NCI-H2029 (cell line): ENCODE data around the gene MYT1.
A peak's percentile ranks its signal among the peaks of the same experiment; 100 is the strongest.

Source experiments
- DNase-seq: peaks from one replicate; lab custom pipeline; 2025; lab: John Stamatoyannopoulos, UW

Gene MYT1

DNA sequence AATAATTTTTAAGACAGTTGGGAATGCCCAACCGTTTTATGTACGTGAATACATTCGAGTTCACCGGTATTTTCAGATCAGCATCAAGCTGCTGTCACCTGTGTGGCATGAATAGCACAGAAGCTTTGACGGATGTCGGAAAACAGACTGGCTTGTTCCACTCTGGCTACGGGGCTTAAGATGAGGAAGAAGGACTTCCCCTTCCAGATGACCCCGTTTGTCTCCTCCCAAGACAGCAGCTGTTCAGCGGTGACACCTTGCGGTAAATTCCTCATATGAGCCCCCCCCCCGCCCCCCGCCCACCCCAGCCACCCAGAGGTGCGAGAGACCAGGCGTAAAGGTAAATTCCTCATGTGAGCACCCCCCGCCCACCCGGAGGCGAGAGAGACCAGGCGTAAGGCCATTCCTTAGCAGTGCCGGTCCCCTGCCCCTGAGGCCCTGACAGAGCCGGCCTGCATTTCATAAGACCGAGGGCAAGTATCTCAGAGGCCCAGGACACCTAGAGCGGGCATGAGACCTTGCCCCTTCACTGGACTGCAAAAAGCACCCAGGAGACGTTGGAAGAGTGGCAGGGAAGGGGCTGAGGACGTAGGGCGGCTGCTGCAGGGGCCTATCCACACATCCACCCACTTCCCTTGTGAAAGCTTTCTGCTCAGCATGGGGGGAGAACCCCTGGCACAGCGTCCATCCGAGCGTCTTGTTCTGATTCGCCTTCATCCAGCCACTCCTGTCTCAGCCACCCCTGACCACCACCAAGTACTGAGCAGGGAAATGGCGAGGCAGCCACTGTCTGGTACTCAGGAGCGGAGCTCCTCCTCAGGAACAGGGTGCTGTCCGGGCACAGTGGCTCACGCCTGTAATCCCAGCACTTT is 84.0 kb downstream of the MYT1 start:
- no peak for DNase-seq

GRCh38 chr20:64250027-64250426 is 85.8 kb downstream of the MYT1 start:
- DNase-seq, result no peak

DNA sequence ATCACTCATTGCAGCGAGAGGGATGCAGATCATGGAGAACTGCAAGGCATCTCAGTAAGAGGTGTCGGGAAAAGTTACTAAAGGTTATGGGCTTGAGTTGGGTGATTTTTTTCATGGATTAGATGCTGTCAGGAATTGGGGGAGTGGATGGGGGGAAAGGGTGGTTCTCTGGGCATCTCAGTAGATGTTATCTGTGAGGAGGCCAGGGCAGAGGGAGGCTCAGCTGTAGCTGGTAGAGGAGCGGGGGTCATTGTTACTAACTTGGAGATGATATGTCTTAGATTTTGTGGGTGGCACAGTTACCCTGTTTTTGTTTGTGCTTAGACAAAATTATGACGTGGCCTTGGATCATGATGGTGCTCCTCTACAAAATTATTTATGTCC is 88.7 kb downstream of the MYT1 start:
- no peak for DNase-seq

- DNase-seq, result no peak
Observed at GRCh38 chr20:64253443-64253842, 89.2 kb downstream of the MYT1 start.

GRCh38 chr20:64254156-64254555 is 89.9 kb downstream of the MYT1 start:
- DNase-seq, result no peak

GRCh38 chr20:64254571-64255360 is 90.5 kb downstream of the MYT1 start:
- no peak for DNase-seq

GRCh38 chr20:64255361-64256281 is 91.4 kb downstream of the MYT1 start, which contains the start of gene PCMTD2:
TSS of gene PCMTD2 (plus strand) at chr20:64255748. CDS start at chr20:64259966, 4,218 bp downstream.
- DNase-seq, result peak; percentile 65

DNA sequence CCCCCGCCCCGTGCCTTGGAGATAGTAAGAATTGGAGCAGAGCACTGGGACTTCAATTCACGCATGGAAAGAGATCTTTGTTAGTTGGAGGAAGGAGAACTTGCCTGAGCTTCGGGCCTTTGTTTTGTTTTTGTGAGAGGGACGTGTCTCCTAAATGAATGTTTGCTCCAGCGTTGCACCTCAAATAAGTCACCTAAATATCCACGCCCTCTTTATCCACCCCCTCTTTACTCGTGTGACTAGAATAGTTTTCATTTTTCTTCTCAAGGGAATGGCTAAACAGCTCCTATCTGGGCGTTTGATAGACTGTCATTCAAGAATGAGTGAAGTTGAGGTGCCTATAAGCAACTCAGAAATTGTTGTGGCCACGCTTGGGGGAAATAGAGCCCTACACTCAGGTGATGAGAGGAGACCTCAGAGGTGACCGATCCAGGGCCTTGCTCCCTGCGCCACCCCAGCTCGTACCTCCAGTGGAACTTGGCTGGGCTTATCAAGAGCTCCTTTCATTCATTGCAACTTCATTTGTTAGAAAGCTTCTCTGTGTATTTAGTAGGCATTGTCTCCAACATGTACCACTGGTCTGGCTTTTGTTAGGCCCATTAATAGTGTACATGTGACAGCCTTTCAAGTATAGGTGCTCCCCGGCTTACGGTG is 92.2 kb downstream of the MYT1 start:
- no peak for DNase-seq

DNA sequence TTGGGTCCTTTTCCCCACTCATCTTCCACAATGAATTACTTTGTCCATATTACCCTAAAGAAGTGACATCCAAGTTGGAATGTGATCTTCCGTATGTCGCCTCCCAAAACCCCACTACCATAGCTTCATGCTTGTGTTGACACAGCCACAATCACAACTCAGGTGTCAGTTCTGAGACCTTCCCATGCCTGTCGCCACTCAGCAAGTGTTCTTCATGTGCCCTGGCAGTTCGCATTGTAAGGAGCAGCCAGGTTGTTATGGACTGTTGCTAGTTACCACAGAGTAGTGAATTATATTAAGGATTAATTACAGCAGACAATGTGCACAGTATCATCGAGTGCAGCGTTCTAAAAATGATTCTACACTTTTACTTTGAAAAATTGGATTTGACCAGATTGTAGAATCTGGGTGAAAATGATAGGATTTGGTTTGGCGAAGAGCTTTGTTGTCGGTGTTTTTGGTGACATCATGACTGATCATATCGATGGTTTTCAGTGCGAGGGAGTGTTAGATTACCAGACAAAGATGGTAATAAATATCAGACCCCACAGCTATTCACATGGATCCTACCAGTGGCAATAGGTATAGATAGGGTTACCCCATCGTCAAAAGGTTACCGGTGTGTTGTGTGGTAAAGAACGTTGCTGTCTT is 93.0 kb downstream of the MYT1 start:
- no peak for DNase-seq

DNA sequence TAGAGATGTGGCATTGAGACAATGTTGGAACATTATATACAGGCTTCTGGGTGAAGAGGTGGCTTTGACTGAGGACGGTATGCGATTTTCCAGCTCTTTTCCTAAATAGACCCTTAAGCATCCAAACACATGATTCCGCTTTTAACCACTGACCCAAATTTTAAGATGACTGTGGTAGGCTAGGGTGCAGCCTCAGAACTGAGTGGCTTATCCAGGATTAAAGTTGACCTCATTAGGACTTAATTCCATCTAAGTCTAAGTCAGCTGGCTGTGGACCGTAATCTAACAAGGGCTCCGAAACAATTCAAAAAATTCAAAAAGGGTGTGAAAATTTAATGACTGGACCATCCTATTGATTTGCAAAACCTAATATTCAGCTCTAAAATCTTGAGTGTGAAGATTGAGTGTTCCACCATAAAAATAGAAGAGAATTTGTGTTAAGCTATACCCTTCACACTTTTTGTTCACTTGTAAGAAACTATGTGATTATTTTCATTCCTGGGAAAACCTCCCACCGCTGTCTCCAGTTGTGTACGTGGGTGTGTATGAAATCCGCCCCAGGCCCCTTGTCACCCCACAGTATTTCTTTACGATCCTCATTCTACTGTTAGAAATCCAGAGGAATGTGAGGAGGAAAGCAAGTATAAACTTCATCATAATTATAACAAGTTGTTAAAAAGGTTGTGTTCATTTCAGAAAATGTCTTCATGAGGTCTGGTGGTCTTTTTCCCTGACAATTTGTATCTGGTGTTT is 94.0 kb downstream of the MYT1 start:
- DNase-seq, result no peak

- no peak for DNase-seq
Observed at GRCh38 chr20:64260239-64260638, 96.0 kb downstream of the MYT1 start.

DNA sequence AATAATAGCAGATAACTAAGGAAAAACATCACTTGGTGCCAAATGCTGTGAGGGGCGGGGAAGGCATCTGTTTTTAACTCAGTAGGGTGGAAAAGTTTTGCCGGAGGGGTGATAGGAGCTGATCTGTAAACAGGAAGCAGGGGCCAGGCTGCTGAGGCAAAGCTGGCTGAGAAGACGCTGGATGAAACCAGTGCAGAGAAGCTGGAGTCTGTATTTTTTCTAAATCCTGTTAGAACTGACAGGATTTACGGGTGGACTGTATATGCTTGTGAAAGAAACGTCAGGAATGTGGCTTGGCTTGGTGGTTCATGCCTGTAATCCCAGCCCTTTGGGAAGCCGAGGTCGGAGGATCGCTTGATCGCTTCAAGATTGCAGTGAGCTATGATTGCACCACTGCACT is 96.9 kb downstream of the MYT1 start:
- DNase-seq, result no peak

DNA sequence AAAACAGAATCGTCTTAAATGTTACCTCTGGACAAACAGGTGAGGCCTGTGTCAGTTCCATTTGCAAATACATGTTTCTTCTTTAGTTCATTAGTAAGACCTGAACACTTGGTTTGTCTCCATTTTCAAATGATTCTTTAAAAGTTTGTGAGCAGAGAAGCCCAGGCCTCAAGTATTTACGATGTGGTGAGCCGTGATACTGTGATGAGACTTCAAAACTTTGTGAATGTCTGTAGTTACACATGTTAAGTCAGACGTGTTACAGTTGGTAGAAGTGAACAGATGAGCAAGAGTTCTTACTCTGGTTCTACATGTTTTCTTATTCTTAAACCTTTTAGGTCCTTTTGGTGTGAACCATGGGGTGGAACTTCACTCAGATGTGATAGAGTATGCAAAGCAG is 99.8 kb downstream of the MYT1 start:
- no peak for DNase-seq

GRCh38 chr20:64265201-64265600 is 100.9 kb downstream of the MYT1 start:
- no peak for DNase-seq

DNA sequence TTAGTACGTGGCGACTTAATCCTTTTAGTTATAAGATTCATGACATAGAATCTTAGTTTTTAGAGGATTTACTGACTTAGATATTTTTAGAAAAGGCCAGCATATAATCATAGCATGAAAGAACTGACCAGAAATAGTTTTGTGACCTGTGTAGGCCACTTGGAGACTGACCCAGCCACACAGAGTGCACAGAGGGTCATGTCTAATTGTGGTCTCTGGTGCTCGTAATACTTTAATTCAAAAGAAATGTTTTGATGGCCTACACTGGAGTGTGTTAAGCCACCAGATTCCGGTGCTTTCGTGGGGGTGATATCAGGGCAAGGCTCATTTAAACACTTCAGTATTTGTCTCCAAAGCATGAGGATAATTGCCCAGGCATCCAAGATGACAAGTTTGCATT is 102.7 kb downstream of the MYT1 start:
- no peak for DNase-seq

GRCh38 chr20:64268174-64268573 is 103.9 kb downstream of the MYT1 start:
- no peak for DNase-seq

DNA sequence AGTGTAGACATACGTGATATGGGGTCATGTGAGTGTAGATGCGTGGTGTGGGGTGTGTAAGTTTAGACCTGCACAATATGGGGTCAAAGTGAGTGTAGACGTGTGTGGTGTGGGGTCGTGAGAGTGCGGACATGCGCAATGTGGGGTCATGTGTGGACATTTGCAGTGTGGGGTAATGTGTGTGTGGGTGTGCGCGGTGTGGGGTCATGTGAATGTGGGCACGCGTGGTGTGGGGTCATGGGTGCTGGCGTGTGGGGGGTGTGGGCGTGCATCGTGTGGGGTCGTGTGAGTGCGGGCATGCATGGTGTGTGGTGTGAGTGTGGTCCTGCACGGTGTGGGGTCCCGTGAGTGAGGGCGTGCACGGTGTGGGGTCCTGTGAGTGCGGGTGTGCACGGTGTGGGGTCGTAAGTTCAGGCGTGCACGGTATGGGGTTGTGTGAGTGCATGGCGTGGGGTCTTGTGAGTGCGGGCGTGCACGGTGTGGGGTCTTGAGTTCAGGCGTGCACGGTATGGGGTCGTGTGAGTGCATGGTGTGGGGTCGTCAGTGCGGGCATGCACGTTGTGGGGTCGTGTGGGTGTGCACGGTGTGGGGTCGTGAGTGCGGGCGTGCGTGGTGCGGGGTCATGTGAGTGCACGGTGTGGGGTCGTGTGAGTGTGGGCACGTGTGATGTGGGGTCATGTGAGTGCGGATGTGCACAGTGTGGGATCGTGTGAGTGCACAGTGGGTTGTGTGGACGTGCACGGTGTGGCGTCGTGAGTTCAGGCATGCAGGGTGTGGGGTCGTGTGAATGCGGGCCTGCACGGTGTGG is 105.6 kb downstream of the MYT1 start:
- no peak for DNase-seq

- DNase-seq, result no peak
Observed at GRCh38 chr20:64271636-64272035, 107.4 kb downstream of the MYT1 start.

GRCh38 chr20:64273109-64273508 is 108.9 kb downstream of the MYT1 start:
- no peak for DNase-seq
